Activated T-cell treated with anti-CD3 and anti-CD28 coated beads, Interleukin-2, amount 50 U/mL, for 1 hour (primary cell): Measurements from ENCODE around the gene NANOG.
A peak's percentile ranks its signal among the peaks of the same experiment; 100 is the strongest.
"Not testable (repeated sequence)": the region's sequence is repeated elsewhere in the genome, so short reads cannot be mapped to it uniquely, and the experiment has no call there.

Source experiments
- DNase-seq: peaks from one replicate; pipeline ENCODE4 v3.0.0-alpha.2; 2020

Gene NANOG

DNA sequence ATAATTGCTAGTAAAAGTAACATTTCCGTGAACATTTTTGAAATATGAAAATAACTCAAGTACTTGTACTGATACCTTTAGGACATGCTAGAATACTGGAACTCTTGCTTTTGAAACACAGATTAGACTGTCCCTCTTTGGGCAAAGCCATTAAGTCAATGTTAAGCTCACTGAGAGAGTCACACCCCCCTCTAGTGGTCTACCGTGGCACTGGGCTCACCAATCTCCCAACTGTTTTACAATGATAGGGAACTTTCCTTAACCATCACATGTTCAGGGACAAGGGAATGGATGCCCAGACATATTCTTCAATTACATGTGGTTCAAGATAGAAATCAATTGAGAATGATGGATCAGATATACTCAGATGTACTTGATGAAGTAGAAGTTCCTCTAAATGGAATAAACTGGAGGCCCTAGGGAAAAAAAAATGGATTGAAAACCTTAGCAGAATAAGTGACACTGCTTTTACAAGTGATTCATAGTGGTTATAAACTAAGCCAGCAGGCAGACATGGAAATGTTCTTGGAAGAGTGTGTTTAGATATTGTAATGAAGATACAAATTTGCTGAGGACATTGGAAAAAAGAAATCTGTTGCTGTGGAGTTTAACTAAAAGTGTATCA is 17.8 kb downstream of the NANOG start:
- DNase-seq: peak; percentile 56

DNA sequence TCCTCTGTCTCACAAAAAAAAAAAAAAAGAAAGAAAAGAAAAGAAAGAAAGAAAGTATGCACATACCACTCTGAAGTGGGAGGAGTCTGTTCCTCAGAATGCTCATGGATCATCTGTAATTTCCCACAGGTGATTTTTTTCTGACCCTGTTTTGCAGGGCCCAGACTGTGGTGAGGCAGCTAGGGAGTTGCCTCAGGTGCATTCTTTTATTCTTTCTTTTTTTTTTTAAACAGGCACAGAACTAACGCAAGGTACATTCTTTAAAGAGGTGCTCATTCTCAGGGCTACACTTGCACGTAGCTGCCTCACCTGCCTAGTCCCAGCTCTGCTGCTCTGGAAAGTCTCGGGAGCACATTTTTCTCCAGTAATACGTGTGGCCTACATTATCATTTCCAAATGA is 36.6 kb downstream of the NANOG start:
- DNase-seq: not testable (repeated sequence)

DNA sequence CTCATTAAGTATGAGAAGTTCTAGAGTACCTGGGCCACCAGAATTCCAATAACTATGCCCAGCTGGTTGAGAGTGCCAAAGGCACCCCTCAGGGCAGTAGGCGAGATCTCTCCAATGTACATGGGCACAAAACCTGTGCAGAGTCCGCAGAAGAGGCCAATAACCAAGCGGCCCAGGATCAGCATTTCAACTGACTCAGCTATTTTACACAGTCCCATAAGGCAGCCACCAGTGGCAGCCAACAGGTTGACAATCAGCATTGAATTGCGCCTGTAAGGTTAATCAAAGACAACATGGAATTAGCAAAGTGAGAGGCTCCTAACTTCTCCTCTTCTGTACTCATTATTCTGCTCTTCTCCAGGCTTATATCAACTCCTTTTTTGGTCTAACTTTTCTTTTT is 40.5 kb downstream of the NANOG start:
- DNase-seq: not testable (repeated sequence)

DNA sequence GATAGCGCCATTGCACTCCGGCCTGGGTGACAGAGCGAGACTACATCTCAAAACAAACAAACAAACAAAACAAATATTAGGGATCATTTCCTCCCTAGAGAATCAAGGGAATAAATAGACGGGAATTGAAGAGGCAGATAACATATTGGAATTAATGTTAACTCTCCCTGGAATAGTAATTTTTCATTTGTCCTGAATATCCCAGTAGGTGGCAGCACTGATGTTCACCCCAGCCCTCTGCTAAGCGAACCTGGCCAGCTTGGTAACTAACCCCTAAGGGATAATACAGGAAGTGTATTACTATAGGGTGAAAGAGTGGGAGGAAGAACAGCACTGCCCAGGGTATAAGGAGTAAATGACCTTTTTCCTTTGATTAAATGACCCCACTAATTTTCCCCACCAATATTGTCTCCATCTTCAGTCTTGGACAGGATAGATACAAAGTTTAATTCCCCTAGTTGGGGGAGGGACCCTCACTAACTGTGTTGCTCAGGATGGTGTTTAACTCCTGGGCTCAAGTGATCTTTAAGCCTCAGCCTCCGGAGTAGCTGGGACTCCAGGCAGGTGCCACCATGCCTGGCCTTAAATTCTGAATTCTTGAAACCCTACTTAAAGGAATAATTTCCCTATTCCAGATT is 43.0 kb downstream of the NANOG start:
- DNase-seq: no peak

DNA sequence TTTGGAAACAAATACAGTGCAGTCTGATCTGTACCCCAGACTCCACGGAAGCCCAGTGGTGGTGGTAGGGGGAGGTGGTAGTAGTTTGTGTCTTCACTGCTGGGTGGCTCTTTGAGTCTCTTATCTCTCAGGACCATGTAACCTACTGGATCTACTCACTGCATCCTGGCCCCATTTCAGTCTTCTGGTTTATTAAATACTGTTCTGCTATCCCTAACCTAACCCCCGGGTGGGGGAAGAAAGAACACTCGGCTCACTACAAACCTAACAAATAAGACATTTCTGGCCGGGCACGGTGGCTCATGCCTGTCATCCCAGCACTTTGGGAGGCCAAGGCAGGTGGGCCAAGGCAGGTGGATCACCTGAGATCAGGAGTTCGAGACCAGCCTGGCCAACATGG is 44.0 kb downstream of the NANOG start:
- not testable (repeated sequence) for DNase-seq

DNA sequence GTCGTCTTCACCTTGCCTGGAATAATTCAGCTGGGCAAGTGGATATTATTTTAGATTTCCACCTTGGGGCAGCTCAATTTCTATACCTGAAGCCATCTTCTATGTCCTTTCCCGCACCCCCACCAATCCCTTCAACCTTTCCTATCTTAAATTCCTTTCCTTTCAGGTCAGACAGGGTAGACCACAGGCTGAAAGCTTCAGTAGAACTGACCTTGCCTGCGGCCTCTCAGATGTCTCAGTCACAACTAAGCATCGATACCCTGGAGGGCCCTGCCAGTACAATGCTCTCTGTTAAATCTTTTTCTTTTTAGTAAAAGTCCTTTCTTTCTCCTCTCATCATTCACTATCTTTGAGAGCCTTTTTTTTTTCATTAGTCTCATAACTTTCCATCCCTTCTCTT is 44.6 kb downstream of the NANOG start:
- DNase-seq: no peak

DNA sequence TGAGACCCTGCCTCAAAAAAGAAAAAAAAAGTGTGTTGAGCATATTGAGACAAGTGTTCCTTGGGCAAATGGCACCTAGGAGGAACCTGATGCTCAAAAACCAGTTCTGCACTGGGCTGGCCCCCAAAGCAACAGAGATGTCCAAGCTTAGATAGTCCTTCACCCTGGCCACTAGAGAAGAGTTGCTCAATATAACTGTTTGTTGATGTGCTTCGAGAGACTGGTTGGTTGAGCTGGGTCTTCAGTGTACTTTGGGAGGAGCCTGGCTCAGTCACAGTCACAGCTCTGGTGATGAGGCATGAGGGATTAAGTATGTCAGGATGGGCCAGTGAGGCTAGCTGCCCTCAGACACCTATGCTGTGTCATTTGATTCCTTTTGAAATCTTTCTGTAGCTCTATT is 45.5 kb downstream of the NANOG start:
- DNase-seq: no peak

DNA sequence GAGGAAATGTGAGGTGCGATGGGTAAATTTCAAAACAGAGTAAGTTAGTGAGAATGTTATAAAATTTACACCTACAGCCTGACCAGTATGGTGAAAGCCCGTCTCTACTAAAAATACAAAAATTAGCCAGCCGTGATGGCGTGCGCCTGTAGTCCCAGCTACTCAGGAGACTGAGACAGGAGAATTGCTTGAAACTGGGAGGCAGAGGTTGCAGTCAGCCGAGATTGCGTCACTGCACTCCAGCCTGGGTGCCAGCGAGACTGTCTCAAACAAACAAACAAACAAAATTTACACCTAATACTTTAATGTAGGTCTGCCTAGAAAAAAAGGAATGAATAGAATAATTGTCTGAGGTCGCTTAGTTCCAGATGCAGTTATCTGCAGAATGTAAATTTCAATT is 45.9 kb downstream of the NANOG start:
- DNase-seq: no peak

DNA sequence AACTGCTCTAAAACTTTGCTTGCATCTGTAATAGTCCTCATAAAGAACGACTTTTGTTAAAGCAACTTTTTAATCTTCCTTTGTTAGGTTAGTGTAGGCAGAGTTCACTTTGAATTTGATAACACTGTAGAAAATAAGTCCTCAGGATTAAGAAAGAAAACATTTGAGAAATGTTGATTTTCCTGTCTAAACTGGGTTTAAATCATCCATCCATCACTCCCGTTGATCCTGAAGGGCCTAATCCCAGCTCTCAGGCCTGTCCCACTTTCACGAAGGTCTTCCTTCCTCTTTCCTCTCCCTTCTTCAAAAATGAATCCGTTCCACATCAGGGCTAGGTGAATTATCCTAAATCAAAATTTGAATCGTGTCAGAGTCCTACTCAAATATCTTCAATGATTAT is 46.6 kb downstream of the NANOG start:
- no peak for DNase-seq

DNA sequence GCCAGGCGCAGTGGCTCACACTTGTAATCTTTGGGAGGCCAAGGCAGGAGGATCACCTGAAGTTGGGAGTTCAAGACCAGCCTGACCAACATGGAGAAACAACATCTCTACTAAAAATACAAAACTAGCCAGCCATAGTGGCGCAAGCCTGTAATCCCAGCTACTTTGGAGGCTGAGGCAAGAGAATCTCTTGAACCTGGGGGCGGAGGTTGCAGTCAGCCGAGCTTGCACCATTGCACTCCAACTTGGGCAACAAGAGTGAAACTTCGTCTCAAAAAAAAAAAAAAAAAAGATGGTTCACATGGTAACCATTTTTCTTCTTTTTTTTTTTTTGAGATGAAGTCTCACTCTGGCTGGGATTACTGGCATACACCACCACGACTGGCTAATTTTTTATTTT is 48.2 kb downstream of the NANOG start:
- DNase-seq: no peak

DNA sequence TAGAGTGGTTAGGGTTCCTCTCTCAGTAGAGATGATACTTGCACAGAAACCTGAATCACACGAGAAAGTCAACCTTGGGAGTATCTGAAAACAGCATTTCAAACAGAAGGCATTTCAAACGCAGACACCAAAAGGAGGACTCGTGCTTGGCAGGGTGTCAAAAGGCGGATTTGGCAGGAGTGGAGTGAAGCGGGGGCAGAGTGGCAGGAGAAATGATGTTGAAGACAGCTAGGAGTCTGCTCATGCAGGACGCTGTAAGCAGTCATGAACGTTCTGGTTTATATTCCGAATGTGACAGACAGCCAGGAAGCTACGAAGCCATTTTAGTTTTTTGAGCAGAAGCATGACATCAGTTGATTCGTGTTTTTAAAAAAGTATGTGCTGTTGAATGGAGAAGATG is 50.0 kb downstream of the NANOG start:
- DNase-seq: not testable (repeated sequence)

DNA sequence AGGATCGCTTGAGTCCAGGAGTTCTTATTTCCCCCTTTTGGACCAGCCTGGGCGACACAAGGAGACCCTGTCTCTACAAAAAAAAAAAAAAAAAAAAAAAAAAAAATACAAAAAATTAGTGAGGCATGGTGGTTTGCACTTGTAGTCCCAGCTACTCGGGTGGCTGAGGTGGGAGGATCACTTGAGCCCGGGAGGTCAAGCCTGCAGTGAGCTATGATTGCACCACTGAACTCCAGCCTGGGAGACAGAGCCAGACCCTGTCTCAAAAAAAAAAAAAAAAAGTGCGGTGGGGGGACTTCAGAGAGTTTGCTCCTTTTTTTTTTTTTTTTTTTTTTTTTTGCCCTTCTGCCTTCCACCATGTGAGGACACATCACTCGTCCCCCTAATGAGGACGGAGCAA is 50.6 kb downstream of the NANOG start:
- DNase-seq: not testable (repeated sequence)

DNA sequence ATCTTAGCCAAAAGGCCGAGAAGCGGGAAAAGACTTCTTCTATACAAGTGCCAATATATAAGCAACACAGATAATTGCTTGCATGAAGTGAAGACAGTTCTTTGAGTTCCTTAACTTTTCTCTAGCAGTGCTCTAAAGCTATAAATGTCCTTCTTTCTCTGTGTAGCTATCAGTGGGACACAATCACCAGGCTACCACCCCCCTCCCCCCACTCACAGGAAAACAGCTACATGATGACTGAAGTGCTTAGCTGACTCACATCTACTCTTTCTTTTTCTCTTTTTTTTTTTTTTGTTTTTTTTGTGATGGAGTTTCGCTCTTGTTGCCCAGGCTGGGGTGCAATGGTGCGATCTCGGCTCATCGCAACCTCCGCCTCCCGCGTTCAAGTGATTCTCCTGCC is 53.2 kb downstream of the NANOG start:
- not testable (repeated sequence) for DNase-seq

DNA sequence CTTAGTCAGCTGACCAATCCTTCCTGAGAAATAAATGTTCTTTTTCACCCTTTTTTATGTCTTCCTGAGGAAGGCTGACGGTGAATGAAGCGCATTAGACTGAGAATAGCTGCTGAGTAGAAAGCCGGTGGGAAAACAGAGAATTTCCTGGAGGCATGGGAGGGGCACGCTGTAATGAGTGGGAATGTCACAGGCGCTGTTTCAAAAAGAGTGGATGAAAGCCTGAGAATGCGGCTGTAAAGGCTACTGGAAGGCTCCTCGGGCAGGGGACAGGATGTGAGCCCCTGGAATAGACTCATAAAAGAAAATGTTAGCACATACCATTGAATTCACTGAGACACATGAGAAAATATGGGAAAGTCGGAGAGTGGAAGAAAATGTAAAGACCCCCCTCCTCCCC is 53.9 kb downstream of the NANOG start:
- DNase-seq: not testable (repeated sequence)

DNA sequence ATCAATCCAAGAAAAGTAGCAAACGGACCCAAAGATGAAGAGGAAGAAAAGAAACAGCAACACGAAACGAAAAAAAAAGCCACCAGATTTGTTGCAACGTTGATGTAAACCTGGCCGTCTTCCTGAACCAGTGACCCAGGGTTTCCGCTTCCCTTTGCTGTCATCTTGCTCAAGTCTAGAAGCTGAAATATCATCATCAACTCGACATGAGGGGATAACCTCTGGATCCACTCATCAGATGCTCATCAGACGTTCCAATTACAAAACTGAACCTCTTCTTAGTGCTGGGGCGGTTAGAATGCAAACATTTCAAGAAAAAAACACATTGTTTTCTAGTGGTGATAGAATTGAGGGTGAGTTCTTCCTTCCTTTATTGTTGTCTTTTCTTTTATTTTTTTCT is 54.4 kb downstream of the NANOG start:
- DNase-seq: not testable (repeated sequence)

DNA sequence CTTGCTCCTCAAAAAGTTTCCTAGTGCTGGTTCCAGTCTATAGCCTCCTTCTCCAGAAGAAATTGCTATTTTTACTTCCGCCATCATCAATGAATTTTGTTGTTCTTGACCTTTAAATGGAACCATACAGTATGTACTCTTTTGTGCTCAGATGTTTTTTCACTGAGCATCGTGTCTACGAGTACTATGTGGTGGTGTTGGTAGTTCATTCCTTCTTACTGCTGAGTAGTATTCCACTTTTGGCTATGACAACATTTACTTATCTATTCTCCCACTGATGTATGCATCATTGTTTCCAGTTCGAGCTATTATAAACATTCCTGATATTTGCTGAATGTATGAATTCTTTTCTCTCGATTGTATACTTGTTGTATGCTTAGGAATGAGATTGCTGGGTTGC is 54.9 kb downstream of the NANOG start:
- no peak for DNase-seq

DNA sequence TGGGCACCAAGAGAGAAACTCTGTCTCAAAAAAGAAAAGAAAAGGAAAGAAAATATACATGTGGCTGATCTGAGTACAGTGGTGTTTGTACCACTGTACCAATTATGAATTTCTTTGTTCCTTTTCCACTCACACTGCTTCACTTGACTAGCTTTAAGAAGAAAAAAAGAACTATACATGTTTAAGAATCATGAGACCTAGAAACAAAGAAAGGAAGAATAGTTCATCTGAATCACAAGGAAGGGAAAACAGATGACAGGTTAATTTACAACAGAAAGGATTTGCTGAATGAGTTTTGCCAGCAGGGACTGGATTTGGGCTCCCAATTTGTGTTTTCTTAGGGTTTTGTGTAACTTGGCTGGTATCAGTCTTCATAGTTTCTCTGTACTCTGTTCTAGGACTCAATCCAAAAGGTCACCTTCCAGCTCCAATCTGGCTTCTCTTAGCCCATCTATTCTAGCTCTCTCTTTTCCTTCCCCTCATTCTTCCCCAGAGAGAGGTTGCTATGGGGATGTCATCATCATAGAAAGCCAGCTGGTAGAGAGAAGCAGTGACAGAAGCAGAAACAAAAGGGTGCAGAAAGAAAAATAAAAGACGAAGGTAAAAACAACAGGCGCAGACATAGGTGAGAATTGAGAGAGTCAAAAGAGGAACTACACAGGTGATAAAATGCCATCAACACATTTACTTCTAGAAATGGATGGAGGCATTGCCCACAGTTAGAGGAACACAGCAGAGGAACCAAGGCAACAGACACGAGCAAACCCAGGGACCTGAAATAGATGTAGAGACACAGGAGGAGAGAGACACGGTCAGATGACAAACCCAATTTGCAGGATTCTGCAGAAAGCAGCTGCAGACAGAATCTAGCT is 58.3 kb downstream of the NANOG start:
- DNase-seq: not testable (repeated sequence)

DNA sequence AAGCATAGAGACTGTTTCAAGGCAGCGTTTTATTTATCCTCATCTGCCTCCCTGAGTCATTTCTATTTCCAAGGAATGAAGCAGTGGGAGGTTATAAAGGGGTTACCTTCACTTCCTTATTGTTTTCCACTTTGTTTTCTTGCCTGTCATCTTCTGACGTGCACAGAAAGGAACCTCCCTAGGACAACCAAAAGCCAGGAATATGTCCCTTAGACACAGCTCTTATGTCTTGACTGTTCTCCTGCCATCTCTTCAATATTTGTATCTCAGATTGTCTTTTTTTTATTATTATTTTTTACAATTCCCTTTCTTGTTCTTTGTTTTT is 58.9 kb downstream of the NANOG start:
- DNase-seq: not testable (repeated sequence)
